ENCODE results near the gene PTPN1.

The PTPN1 gene

GRCh38 chr20:50472693-50473664 lies 37.2 kb upstream of the PTPN1 start:
- no peak for TF ChIP-seq GATA2 (IDR thresholded peaks at IDR 0.05; ENCODE audit: low read depth, low read length)
- TF ChIP-seq GATA3 (IDR thresholded peaks at IDR 0.05; ENCODE audit: low read depth, low read length), result no peak

- TF ChIP-seq GATA3 (IDR thresholded peaks at IDR 0.05; ENCODE audit: low read depth, low read length), result no peak
- TF ChIP-seq GATA2 (IDR thresholded peaks at IDR 0.05; ENCODE audit: low read depth, low read length), result no peak
Measured at GRCh38 chr20:50475681-50476292, 34.4 kb upstream of the PTPN1 start.

- TF ChIP-seq GATA3 (IDR thresholded peaks at IDR 0.05; ENCODE audit: low read depth, low read length) (no peak), GATA2 (IDR thresholded peaks at IDR 0.05; ENCODE audit: low read depth, low read length) (no peak)
Measured at GRCh38 chr20:50477239-50477872, 32.8 kb upstream of the PTPN1 start.

GRCh38 chr20:50478162-50478990 lies 31.8 kb upstream of the PTPN1 start:
- TF ChIP-seq GATA3 (IDR thresholded peaks at IDR 0.05; ENCODE audit: low read depth, low read length) (no peak), GATA2 (IDR thresholded peaks at IDR 0.05; ENCODE audit: low read depth, low read length) (no peak)

GRCh38 chr20:50481741-50482140 lies 28.4 kb upstream of the PTPN1 start:
- TF ChIP-seq GATA2 (IDR thresholded peaks at IDR 0.05; ENCODE audit: low read depth, low read length) (no peak), GATA3 (IDR thresholded peaks at IDR 0.05; ENCODE audit: low read depth, low read length) (no peak)

- TF ChIP-seq GATA3 (IDR thresholded peaks at IDR 0.05; ENCODE audit: low read depth, low read length), result no peak
- no peak for TF ChIP-seq GATA2 (IDR thresholded peaks at IDR 0.05; ENCODE audit: low read depth, low read length)
Measured at GRCh38 chr20:50482396-50482981, 27.7 kb upstream of the PTPN1 start.

- TF ChIP-seq GATA3 (IDR thresholded peaks at IDR 0.05; ENCODE audit: low read depth, low read length) (no peak), GATA2 (IDR thresholded peaks at IDR 0.05; ENCODE audit: low read depth, low read length) (no peak)
Measured at GRCh38 chr20:50484271-50484976, 25.8 kb upstream of the PTPN1 start.

- TF ChIP-seq GATA2 (IDR thresholded peaks at IDR 0.05; ENCODE audit: low read depth, low read length) (no peak), GATA3 (IDR thresholded peaks at IDR 0.05; ENCODE audit: low read depth, low read length) (no peak)
Measured at GRCh38 chr20:50487397-50487796, 22.8 kb upstream of the PTPN1 start.

GRCh38 chr20:50488236-50488806 lies 21.9 kb upstream of the PTPN1 start:
- TF ChIP-seq GATA3 (IDR thresholded peaks at IDR 0.05; ENCODE audit: low read depth, low read length), result no peak
- TF ChIP-seq GATA2 (IDR thresholded peaks at IDR 0.05; ENCODE audit: low read depth, low read length), result no peak

GRCh38 chr20:50491168-50491567 lies 19.0 kb upstream of the PTPN1 start:
- TF ChIP-seq GATA2 (IDR thresholded peaks at IDR 0.05; ENCODE audit: low read depth, low read length) (no peak), GATA3 (IDR thresholded peaks at IDR 0.05; ENCODE audit: low read depth, low read length) (no peak)

GRCh38 chr20:50491926-50492634 lies 18.1 kb upstream of the PTPN1 start:
- TF ChIP-seq GATA3 (IDR thresholded peaks at IDR 0.05; ENCODE audit: low read depth, low read length) (no peak), GATA2 (IDR thresholded peaks at IDR 0.05; ENCODE audit: low read depth, low read length) (no peak)

GRCh38 chr20:50493881-50494253 lies 16.3 kb upstream of the PTPN1 start:
- TF ChIP-seq GATA3 (IDR thresholded peaks at IDR 0.05; ENCODE audit: low read depth, low read length) (no peak), GATA2 (IDR thresholded peaks at IDR 0.05; ENCODE audit: low read depth, low read length) (no peak)
